Measurements from ENCODE around the gene WEE2. TPM values are rescaled to one million over a fixed set of nuclear protein-coding genes. Genes with fewer than 3 reads are reported as not detected.

WEE2 gene
- total RNA-seq, 1 experiment from 2014 or later = 0.04 TPM

DNA sequence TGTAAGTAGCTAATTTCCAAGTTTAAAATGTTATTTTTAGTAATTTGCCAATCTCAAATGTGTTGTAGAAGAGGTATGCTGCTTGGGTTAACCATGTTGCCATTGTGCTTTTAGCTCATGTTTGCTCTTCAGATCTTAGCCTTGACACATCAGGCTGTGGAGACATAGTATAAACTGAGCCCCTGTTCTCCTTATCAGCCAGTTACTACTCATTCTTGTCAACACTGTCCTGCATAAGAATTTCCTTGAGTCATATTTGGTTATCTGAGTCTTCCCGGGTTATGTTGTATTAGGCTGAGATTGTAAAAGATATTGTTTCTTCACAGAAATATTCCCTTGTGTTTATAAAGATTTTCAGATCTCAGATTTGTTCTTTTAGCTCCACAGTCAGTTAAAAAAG, 34.1 kb downstream of the WEE2 start:
- ATAC-seq (no peak), DNase-seq (ENCODE audit: low spot score) (no peak)
- Mint-ChIP-seq H3K27ac (no peak overlapping the region), H3K4me1 (peaks cover 16% of the 10 kb centered on the region), H3K9me3 (no peaks in the 10 kb centered on the region), H3K36me3 (peaks cover 72% of the 10 kb centered on the region), H3K4me3 (no peak overlapping the region), H3K27me3 (ENCODE audit: low read depth) (no peaks in the 10 kb centered on the region)
- TF ChIP-seq, protein P1, sequence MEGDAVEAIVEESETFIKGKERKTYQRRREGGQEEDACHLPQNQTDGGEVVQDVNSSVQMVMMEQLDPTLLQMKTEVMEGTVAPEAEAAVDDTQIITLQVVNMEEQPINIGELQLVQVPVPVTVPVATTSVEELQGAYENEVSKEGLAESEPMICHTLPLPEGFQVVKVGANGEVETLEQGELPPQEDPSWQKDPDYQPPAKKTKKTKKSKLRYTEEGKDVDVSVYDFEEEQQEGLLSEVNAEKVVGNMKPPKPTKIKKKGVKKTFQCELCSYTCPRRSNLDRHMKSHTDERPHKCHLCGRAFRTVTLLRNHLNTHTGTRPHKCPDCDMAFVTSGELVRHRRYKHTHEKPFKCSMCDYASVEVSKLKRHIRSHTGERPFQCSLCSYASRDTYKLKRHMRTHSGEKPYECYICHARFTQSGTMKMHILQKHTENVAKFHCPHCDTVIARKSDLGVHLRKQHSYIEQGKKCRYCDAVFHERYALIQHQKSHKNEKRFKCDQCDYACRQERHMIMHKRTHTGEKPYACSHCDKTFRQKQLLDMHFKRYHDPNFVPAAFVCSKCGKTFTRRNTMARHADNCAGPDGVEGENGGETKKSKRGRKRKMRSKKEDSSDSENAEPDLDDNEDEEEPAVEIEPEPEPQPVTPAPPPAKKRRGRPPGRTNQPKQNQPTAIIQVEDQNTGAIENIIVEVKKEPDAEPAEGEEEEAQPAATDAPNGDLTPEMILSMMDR (IDR thresholded peaks at IDR 0.05) = no peak
- ChIA-PET POLR2A (no interaction called here), CTCF (no interaction called here)

DNA sequence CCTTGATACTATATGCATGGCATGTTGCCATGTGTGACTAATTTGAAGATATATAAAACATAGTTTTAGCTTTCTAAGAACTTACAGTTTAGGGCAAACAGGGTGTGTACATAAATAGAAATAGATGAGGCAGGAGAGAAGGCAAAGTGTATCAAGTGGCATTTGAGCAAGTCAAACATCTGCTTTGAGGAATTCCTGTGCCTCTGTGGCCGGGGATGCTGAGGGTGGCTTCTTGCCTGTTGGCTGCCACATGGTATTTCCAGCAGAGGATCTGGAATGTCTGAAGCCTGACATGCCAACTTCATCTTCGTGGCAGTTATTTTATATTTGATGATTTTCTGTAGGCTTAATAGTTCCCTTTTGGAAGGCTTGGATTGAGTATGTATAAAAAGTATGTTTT, 36.0 kb downstream of the WEE2 start:
- Mint-ChIP-seq H3K4me3 (no peak overlapping the region), H3K27me3 (ENCODE audit: low read depth) (no peaks in the 10 kb centered on the region), H3K4me1 (peaks cover 8% of the 10 kb centered on the region), H3K27ac (no peak overlapping the region), H3K36me3 (peaks cover 79% of the 10 kb centered on the region), H3K9me3 (no peaks in the 10 kb centered on the region)
- DNase-seq (ENCODE audit: low spot score) = no peak
- no peak for ATAC-seq
- TF ChIP-seq, protein P2, sequence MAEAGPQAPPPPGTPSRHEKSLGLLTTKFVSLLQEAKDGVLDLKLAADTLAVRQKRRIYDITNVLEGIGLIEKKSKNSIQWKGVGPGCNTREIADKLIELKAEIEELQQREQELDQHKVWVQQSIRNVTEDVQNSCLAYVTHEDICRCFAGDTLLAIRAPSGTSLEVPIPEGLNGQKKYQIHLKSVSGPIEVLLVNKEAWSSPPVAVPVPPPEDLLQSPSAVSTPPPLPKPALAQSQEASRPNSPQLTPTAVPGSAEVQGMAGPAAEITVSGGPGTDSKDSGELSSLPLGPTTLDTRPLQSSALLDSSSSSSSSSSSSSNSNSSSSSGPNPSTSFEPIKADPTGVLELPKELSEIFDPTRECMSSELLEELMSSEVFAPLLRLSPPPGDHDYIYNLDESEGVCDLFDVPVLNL (CRISPR knock-in tag; IDR thresholded peaks at IDR 0.05; ENCODE audit: borderline replicate concordance, low read depth) = no peak
- TF ChIP-seq MXD4 (CRISPR knock-in tag; IDR thresholded peaks at IDR 0.05; ENCODE audit: borderline replicate concordance) (no peak), NR2C2 (CRISPR knock-in tag; IDR thresholded peaks at IDR 0.05) (no peak), ZNF121 (CRISPR knock-in tag; IDR thresholded peaks at IDR 0.05) (no peak), ATF1 (CRISPR knock-in tag; IDR thresholded peaks at IDR 0.05) (no peak), ELF4 (CRISPR knock-in tag; IDR thresholded peaks at IDR 0.05; ENCODE audit: low read depth) (no peak), NR1H2 (CRISPR knock-in tag; IDR thresholded peaks at IDR 0.05) (no peak), FOXJ3 (CRISPR knock-in tag; IDR thresholded peaks at IDR 0.05; ENCODE audit: borderline replicate concordance) (no peak), NFATC4 (CRISPR knock-in tag; IDR thresholded peaks at IDR 0.05) (no peak), ZNF396 (CRISPR knock-in tag; IDR thresholded peaks at IDR 0.05; ENCODE audit: borderline replicate concordance) (no peak), SMAD3 (CRISPR knock-in tag; IDR thresholded peaks at IDR 0.05; ENCODE audit: borderline replicate concordance) (no peak)
- TF ChIP-seq, protein P1 (IDR thresholded peaks at IDR 0.05) = no peak
- TF ChIP-seq, protein P3, sequence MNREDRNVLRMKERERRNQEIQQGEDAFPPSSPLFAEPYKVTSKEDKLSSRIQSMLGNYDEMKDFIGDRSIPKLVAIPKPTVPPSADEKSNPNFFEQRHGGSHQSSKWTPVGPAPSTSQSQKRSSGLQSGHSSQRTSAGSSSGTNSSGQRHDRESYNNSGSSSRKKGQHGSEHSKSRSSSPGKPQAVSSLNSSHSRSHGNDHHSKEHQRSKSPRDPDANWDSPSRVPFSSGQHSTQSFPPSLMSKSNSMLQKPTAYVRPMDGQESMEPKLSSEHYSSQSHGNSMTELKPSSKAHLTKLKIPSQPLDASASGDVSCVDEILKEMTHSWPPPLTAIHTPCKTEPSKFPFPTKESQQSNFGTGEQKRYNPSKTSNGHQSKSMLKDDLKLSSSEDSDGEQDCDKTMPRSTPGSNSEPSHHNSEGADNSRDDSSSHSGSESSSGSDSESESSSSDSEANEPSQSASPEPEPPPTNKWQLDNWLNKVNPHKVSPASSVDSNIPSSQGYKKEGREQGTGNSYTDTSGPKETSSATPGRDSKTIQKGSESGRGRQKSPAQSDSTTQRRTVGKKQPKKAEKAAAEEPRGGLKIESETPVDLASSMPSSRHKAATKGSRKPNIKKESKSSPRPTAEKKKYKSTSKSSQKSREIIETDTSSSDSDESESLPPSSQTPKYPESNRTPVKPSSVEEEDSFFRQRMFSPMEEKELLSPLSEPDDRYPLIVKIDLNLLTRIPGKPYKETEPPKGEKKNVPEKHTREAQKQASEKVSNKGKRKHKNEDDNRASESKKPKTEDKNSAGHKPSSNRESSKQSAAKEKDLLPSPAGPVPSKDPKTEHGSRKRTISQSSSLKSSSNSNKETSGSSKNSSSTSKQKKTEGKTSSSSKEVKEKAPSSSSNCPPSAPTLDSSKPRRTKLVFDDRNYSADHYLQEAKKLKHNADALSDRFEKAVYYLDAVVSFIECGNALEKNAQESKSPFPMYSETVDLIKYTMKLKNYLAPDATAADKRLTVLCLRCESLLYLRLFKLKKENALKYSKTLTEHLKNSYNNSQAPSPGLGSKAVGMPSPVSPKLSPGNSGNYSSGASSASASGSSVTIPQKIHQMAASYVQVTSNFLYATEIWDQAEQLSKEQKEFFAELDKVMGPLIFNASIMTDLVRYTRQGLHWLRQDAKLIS (CRISPR knock-in tag; IDR thresholded peaks at IDR 0.05; ENCODE audit: borderline replicate concordance) = no peak
- TF ChIP-seq, protein P4, sequence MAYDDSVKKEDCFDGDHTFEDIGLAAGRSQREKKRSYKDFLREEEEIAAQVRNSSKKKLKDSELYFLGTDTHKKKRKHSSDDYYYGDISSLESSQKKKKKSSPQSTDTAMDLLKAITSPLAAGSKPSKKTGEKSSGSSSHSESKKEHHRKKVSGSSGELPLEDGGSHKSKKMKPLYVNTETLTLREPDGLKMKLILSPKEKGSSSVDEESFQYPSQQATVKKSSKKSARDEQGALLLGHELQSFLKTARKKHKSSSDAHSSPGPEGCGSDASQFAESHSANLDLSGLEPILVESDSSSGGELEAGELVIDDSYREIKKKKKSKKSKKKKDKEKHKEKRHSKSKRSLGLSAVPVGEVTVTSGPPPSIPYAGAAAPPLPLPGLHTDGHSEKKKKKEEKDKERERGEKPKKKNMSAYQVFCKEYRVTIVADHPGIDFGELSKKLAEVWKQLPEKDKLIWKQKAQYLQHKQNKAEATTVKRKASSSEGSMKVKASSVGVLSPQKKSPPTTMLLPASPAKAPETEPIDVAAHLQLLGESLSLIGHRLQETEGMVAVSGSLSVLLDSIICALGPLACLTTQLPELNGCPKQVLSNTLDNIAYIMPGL (CRISPR knock-in tag; IDR thresholded peaks at IDR 0.05) = no peak
- TF ChIP-seq, protein P5, sequence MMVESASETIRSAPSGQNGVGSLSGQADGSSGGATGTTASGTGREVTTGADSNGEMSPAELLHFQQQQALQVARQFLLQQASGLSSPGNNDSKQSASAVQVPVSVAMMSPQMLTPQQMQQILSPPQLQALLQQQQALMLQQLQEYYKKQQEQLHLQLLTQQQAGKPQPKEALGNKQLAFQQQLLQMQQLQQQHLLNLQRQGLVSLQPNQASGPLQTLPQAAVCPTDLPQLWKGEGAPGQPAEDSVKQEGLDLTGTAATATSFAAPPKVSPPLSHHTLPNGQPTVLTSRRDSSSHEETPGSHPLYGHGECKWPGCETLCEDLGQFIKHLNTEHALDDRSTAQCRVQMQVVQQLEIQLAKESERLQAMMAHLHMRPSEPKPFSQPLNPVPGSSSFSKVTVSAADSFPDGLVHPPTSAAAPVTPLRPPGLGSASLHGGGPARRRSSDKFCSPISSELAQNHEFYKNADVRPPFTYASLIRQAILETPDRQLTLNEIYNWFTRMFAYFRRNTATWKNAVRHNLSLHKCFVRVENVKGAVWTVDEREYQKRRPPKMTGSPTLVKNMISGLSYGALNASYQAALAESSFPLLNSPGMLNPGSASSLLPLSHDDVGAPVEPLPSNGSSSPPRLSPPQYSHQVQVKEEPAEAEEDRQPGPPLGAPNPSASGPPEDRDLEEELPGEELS (CRISPR knock-in tag; IDR thresholded peaks at IDR 0.05) = no peak
- ChIA-PET CTCF (no interaction called here), POLR2A (no interaction called here)
